Posterior vena cava (tissue), 2 donors: Measurements from ENCODE around the gene PA2G4. TPM values are rescaled to one million over a fixed set of nuclear protein-coding genes. Genes with fewer than 3 reads are reported as not detected.

Experiments used
- DNase-seq: peaks from one replicate; pipeline ENCODE4 v3.0.0-alpha.2; 2020; ENCODE audit warnings: low spot score
- intact Hi-C, 2 donors: fragments of 100-400 bp; cut with DNase I; formaldehyde crosslinking; loops; one replicate each; pipeline versions ENCODE4 v1.14.1 to v1.14.2; 2022 to 2023
- total RNA-seq, 2 donors: library from RNA; stranded (reverse); fragmentation: NEBNext Ultra II Directional; extraction: Animal tissue kit (Norgen Biotek cat#: 25700); gene quantifications; one replicate each; pipeline ENCODE4 v1.2.1, GENCODE V29; 2021
- donor health status: DM: yes; HTN: yes; CAD: no.
- donor health status: DM: yes; HTN: yes; CAD: no.

The PA2G4 gene
- total RNA-seq, 2 donors from 2014 or later, result 59.3 to 71.7 TPM

DNA sequence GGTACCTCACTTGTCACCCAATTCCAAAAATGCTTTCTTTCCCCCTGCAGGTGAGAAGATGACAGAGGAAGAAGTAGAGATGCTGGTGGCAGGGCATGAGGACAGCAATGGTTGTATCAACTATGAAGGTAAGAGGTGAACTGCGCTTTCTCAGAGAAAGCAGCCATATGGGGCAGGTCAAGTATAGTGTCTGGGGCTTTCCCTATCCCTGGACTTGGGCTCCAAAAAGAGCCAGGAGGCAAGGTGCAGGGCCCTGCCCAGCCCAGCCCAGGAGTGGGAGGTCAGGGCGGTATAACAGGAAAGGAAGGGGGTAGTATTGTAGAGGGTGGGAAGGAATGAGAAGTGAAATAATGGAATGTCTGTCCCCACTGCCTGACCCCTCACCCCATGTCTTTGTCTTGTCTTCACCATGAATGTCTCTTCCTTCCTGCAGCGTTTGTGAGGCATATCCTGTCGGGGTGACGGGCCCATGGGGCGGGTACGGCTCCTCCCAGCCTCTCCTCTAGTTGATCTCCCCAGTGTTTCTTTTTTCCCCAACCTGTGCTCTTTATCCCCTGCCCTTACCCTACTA, 55.9 kb downstream of the PA2G4 start:
- intact Hi-C loops, result no loop called here

DNA sequence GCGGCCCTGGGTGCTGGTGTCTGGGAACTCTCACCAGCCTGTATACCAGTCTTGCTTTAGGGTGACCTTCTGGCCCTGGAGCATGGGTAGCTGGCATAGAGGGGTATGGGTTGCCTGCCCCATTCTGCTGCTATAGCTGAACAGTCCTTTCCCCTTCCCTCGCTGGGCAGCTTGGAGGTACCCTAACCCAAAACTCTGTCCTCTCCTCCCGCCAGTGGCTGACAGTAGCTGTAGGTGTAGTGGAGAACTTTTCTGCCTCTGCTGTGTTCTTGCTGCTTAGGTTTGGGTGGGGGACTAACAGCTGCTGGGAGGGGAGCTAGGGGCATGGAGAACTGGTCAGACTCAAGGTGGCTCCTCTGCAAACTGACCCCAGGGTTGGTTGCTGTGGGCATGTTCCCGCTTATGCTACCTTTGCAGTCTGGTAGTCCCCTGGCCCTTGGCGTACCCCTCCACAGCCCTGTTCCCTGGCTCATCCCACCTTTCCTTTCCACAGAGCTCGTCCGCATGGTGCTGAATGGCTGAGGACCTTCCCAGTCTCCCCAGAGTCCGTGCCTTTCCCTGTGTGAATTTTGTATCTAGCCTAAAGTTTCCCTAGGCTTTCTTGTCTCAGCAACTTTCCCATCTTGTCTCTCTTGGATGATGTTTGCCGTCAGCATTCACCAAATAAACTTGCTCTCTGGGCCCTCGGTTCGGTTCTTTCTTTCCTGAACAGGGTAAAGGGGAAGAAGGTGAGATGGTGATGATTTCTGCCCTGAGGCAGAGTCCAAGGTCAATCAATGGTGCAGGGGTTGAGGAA, 56.7 kb downstream of the PA2G4 start:
- DNase-seq, result no peak
- intact Hi-C loops, result no loop called here

More for the DNA sequence above, 55.9 kb downstream of the PA2G4 start:
- DNase-seq, result no peak

DNA sequence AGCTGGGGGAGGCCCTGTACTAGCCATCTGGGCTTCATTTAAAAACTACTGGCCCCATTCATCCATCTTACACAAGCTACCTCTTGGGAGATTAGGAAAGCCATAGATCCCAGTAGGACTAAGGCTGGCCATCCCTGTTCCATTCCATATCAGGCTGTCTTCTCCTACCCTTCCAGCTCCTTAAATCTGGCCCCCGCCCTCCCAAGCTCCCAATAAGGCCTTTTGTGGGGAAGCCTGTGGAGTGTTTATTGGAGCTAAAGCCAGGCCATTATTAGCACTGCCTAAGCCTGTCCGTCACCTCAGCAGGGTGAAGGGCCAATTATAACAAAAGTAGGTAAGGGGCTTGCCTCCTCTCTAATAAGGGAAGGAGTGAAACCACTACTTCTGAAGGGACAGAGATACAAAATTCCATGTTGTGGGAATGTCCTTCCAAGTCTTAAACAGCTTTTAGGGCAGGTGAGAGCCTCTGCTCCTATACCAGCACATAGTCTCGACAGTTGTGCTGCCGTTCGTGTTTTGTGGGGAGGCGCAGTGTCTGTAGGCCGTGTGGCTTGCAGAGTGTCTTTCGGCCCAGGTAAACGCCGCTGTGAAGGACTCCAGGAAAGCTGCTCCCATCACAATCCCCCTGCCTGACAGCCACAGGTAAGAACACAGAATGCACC, 57.5 kb downstream of the PA2G4 start:
- intact Hi-C loops, result loop anchor here in 1 of 2 donors (1.0 kb wide), 1 partner anchor 17 kb away; no protein-coding TSS in a partner anchor
- no peak for DNase-seq

DNA sequence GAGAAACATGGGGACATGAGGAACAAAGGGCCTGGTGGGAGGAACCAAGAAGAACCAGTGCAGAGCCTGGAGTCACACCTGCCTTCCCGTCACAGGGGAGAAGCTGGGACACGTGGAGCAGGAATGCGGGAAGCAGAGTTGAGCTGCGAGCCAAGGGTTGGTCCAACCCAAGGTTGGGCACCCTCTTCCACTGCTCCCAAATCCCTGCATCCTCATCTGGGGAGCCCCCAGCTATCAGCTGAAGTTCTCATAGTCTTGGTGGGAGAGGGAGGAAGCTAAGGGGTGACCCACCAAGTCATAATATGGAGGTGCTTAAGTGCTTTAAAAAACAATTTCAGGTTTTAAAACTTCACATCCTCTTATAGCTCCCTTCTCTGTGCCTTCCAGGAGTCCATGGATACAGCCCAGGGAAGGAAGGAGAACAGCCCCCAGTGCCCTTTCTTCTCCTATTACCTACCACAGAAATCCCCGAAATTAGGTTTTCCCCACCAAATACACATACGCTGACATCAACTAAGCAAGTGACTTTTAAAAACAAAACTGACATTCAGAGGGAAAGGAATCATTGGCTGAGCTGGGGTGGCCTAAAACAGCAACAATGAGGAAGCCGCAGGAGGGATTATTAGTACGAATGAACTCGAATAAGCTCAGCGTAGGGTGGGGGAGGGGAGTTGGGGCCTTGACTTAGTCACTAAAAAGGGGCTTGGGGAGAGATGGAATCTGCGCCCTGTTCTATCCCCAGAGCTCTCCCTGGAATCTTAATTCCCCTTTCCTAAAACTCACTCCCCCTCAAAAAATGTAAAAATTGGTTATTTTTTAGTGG, 58.3 kb downstream of the PA2G4 start:
- DNase-seq, result no peak
- intact Hi-C loops, result loop anchor here in 1 of 2 donors (1.0 kb wide), 1 partner anchor 17 kb away; no protein-coding TSS in a partner anchor

Other genes starting within 250 kb of the PA2G4 start
- 10 to 100 TPM; 18.6 to 19.6 TPM for gene PYM1, start 176.7 kb upstream of the PA2G4 start, total RNA-seq
- 10 to 100 TPM; 35.4 to 38.0 TPM for gene DGKA, start 173.4 kb upstream of the PA2G4 start, total RNA-seq
- 10 to 100 TPM in 1 of 2 donors, 1 to 10 TPM in 1; 5.0 to 26.1 TPM for gene PMEL, start 138.5 kb upstream of the PA2G4 start, total RNA-seq
- gene CDK2, start 137.7 kb upstream of the PA2G4 start, total RNA-seq, result 10 to 100 TPM; 17.7 to 22.8 TPM
- 100 to 1,000 TPM; 108 to 109 TPM for gene RAB5B, start 130.5 kb upstream of the PA2G4 start, total RNA-seq
- 10 to 100 TPM; 15.0 to 15.9 TPM for gene SUOX, start 107.3 kb upstream of the PA2G4 start, total RNA-seq
- 1 to 10 TPM; 5.6 to 8.6 TPM for gene IKZF4, start 83.5 kb upstream of the PA2G4 start, total RNA-seq
- gene RPS26, start 62.6 kb upstream of the PA2G4 start, total RNA-seq, result 10 to 100 TPM; 33.2 to 45.2 TPM
- gene ERBB3, start 24.4 kb upstream of the PA2G4 start, total RNA-seq, result 1 to 10 TPM in 1 of 2 donors, under 1 TPM in 1; 0.71 to 1.4 TPM
- gene RPL41, start 12.1 kb downstream of the PA2G4 start, total RNA-seq, result 1,000 to 10,000 TPM; 2,364 to 2,753 TPM
- gene ZC3H10, start 13.7 kb downstream of the PA2G4 start, total RNA-seq, result 1 to 10 TPM; 7.9 to 8.0 TPM
- 100 to 1,000 TPM; 113 to 120 TPM for gene ESYT1, start 23.7 kb downstream of the PA2G4 start, total RNA-seq
- gene MYL6B, start 48.0 kb downstream of the PA2G4 start, total RNA-seq, result 10 to 100 TPM; 32.9 to 35.7 TPM
- 1,000 to 10,000 TPM; 3,219 to 3,986 TPM for gene MYL6, start 53.8 kb downstream of the PA2G4 start, total RNA-seq
- gene SMARCC2, start 84.9 kb downstream of the PA2G4 start, total RNA-seq, result 10 to 100 TPM; 81.0 to 93.9 TPM
- gene RNF41, start 117.4 kb downstream of the PA2G4 start, total RNA-seq, result 10 to 100 TPM; 40.1 to 44.2 TPM
- gene NABP2, start 119.8 kb downstream of the PA2G4 start, total RNA-seq, result 10 to 100 TPM; 19.9 to 23.1 TPM
- gene SLC39A5, start 125.5 kb downstream of the PA2G4 start, total RNA-seq, result not detected
- gene ANKRD52, start 153.8 kb downstream of the PA2G4 start, total RNA-seq, result 10 to 100 TPM; 24.6 to 34.5 TPM
- gene COQ10A, start 162.4 kb downstream of the PA2G4 start, total RNA-seq, result 10 to 100 TPM in 1 of 2 donors, 1 to 10 TPM in 1; 9.6 to 10.1 TPM
- gene CS, start 195.8 kb downstream of the PA2G4 start, total RNA-seq, result 100 to 1,000 TPM; 109 to 115 TPM
- gene CNPY2, start 211.4 kb downstream of the PA2G4 start, total RNA-seq, result 10 to 100 TPM; 62.1 to 79.3 TPM
- 10 to 100 TPM; 29.4 to 40.7 TPM for gene PAN2, start 229.4 kb downstream of the PA2G4 start, total RNA-seq
- gene IL23A, start 234.3 kb downstream of the PA2G4 start, total RNA-seq, result not detected